NCI-H1930 (cell line): Measurements from ENCODE around the gene CCDC85C.

Experiments
- DNase-seq, 2 experiments: peaks; one replicate each; lab custom pipeline; 2025; lab: John Stamatoyannopoulos, UW

CCDC85C gene

GRCh38 chr14:99539491-99539890, 64.5 kb downstream of the CCDC85C start:
- DNase-seq = no peak

GRCh38 chr14:99538733-99539132, 65.3 kb downstream of the CCDC85C start:
- DNase-seq = no peak

GRCh38 chr14:99538275-99538674, 65.7 kb downstream of the CCDC85C start:
- DNase-seq = no peak

- no peak for DNase-seq
These were observed 66.6 kb downstream of the CCDC85C start for GRCh38 chr14:99537399-99537798.

- DNase-seq = no peak
These were observed 67.9 kb downstream of the CCDC85C start for GRCh38 chr14:99535908-99536778.

GRCh38 chr14:99535448-99535847, 68.6 kb downstream of the CCDC85C start:
- no peak for DNase-seq

- no peak for DNase-seq
These were observed 69.1 kb downstream of the CCDC85C start for GRCh38 chr14:99534863-99535262.

- DNase-seq = no peak
These were observed 69.7 kb downstream of the CCDC85C start for GRCh38 chr14:99534333-99534732.

- no peak for DNase-seq
These were observed 71.7 kb downstream of the CCDC85C start for GRCh38 chr14:99532310-99532709.

- no peak for DNase-seq
These were observed 72.5 kb downstream of the CCDC85C start for GRCh38 chr14:99531251-99532096.

GRCh38 chr14:99530407-99531155, 73.4 kb downstream of the CCDC85C start:
- no peak for DNase-seq

- no peak for DNase-seq
These were observed 74.1 kb downstream of the CCDC85C start for GRCh38 chr14:99529899-99530298.

- DNase-seq = no peak
These were observed 76.5 kb downstream of the CCDC85C start for GRCh38 chr14:99527427-99528076.

- no peak for DNase-seq
These were observed 77.0 kb downstream of the CCDC85C start for GRCh38 chr14:99527026-99527425.

- DNase-seq = no peak
These were observed 78.3 kb downstream of the CCDC85C start for GRCh38 chr14:99525699-99526080.

GRCh38 chr14:99524804-99525698, 79.0 kb downstream of the CCDC85C start:
- no peak for DNase-seq

GRCh38 chr14:99524091-99524661, 79.8 kb downstream of the CCDC85C start:
- DNase-seq = no peak

- no peak for DNase-seq
These were observed 80.3 kb downstream of the CCDC85C start for GRCh38 chr14:99523704-99524055.

- DNase-seq = no peak
These were observed 80.9 kb downstream of the CCDC85C start for GRCh38 chr14:99522934-99523703.

GRCh38 chr14:99522457-99522891, 81.5 kb downstream of the CCDC85C start:
- DNase-seq = no peak
